Kidney capillary endothelial cell (primary cell): ENCODE data around the gene MS4A3.
"Not testable (repeated sequence)": the region's sequence is repeated elsewhere in the genome, so short reads cannot be mapped to it uniquely, and the experiment has no call there.

Experiments used
- DNase-seq: peaks from one replicate; pipeline ENCODE4 v3.0.0-alpha.2; 2018; ENCODE audit warnings: low spot score

The MS4A3 gene

GRCh38 chr11:60095477-60096120 lies 39.1 kb downstream of the MS4A3 start:
- DNase-seq, result no peak

GRCh38 chr11:60097189-60097588 lies 40.7 kb downstream of the MS4A3 start:
- no peak for DNase-seq

GRCh38 chr11:60098508-60098907 lies 42.0 kb downstream of the MS4A3 start:
- peak; percentile 5 for DNase-seq

- DNase-seq, result no peak
Observed at GRCh38 chr11:60100516-60100915, 44.1 kb downstream of the MS4A3 start.

GRCh38 chr11:60101368-60101767 lies 44.9 kb downstream of the MS4A3 start:
- DNase-seq, result not testable (repeated sequence)

- not testable (repeated sequence) for DNase-seq
Observed at GRCh38 chr11:60104471-60105115, 48.1 kb downstream of the MS4A3 start.

- not testable (repeated sequence) for DNase-seq
Observed at GRCh38 chr11:60108631-60109030, 52.2 kb downstream of the MS4A3 start.

GRCh38 chr11:60111793-60112192 lies 55.3 kb downstream of the MS4A3 start:
- DNase-seq, result no peak

- DNase-seq, result no peak
Observed at GRCh38 chr11:60116996-60117790, 60.7 kb downstream of the MS4A3 start.

GRCh38 chr11:60118338-60118737 lies 61.9 kb downstream of the MS4A3 start:
- DNase-seq, result no peak

GRCh38 chr11:60119710-60120109 lies 63.2 kb downstream of the MS4A3 start:
- no peak for DNase-seq
